Measurements from ENCODE around the gene GAS2L1. TPM values are rescaled to one million over a fixed set of nuclear protein-coding genes. Genes with fewer than 3 reads are reported as not detected.

Gene GAS2L1
- total RNA-seq, 1 experiment from 2014 or later: 8.0 TPM

DNA sequence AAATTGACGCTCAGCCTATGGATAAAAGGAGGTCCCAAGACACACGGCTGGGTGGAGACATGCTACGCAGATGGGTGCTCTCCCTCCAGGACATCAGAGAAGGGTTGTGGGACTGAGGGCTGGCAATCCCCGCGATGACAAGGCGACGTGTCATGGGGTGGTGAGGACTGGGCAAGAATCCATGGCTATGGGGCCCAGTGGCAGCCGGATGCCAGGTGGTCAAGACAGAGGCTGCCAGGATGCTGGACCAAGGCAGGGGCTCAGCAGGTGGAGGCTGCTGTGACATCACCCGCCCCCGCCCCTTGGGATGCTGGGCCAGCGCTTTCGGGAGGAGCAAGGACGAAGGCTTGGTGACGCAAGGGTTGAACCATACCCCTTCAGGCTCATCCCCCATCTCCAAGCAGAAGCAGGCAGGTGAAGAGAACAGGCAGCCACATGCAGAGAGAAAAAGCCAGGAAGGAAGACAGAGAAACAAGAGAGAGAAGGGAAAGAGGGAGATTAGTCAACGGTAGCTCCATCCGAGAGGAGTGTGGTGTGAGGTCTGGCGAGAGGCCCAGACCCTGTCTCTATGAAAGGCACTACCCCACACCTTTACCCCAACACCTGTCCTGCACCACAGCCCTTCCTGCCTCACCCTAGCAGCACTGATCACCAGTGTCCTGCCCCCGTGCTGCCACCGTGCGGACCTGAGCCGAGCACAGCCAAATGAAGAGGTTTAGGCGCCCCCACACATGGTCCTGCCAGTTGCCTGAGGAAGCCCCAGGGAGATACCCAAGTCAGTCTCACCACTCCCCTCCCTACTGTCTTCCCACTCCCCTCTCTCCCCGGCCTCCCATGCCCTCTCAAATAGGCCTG lies 33.2 kb downstream of the GAS2L1 start:
- Mint-ChIP-seq H3K9me3 (no peaks in the 10 kb centered on the region), H3K27ac (no peak overlapping the region), H3K4me3 (no peak overlapping the region), H3K36me3 (ENCODE audit: insufficient read depth in 1 of 3, low read depth in 3 of 3) (peaks cover 27 to 83% (median 54%) of the 10 kb centered on the region in 3 experiments), H3K4me1 (no peaks in the 10 kb centered on the region), H3K27me3 (ENCODE audit: low read depth) (no peaks in the 10 kb centered on the region)
- Histone ChIP-seq H3K4me1 (ENCODE audit: insufficient read depth, low read length) (no peaks in the 10 kb centered on the region), H3K18ac (ENCODE audit: insufficient read length, low read depth, low read length) (no peak overlapping the region), H3K9me3 (ENCODE audit: control insufficient read depth, low read depth, low read length) (no peaks in the 10 kb centered on the region), H2AK5ac (ENCODE audit: insufficient read length, low read length) (no peak overlapping the region), H2BK5ac (ENCODE audit: insufficient read length, low read length) (no peak overlapping the region), H2BK20ac (ENCODE audit: low read depth, low read length, poor library complexity, severe bottlenecking) (no peak overlapping the region), H3T11ph (ENCODE audit: low read length) (no peak overlapping the region), H3K23ac (ENCODE audit: insufficient read length, low read depth, low read length) (no peak overlapping the region), H3K56ac (ENCODE audit: insufficient read length, low read depth, low read length) (no peak overlapping the region), H2AFZ (ENCODE audit: low read length) (no peak overlapping the region), H2BK15ac (ENCODE audit: low read depth, low read length) (no peak overlapping the region), H4K91ac (ENCODE audit: insufficient read length, low read depth, low read length) (no peak overlapping the region), H2BK12ac (ENCODE audit: insufficient read length, low read depth, low read length) (no peak overlapping the region), H2BK120ac (ENCODE audit: low read depth, low read length, poor library complexity, severe bottlenecking) (no peak overlapping the region), H3K23me2 (ENCODE audit: insufficient read length, low read depth, low read length, poor library complexity, severe bottlenecking) (no peaks in the 10 kb centered on the region), H3K9ac (ENCODE audit: extremely low read depth, insufficient read length, low read length) (no peak overlapping the region), H3K79me2 (ENCODE audit: insufficient read depth, low read length) (no peaks in the 10 kb centered on the region), H3K27ac (ENCODE audit: insufficient read length, low read depth, low read length) (no peak overlapping the region), H3K14ac (ENCODE audit: insufficient read depth, low read length) (no peak overlapping the region), H3K79me1 (ENCODE audit: insufficient read depth, low read depth, low read length, poor library complexity, severe bottlenecking) (no peaks in the 10 kb centered on the region), H4K5ac (ENCODE audit: insufficient read length, low read depth, low read length) (no peak overlapping the region), H4K8ac (replicated peaks; ENCODE audit: insufficient read length, low read depth, low read length) (no peak overlapping the region), H3K27me3 (ENCODE audit: insufficient read depth, low read length) (no peaks in the 10 kb centered on the region), H4K20me1 (ENCODE audit: control insufficient read depth, insufficient read depth, insufficient read length) (no peaks in the 10 kb centered on the region), H3K4ac (ENCODE audit: low read depth, low read length) (no peak overlapping the region), H3K4me2 (ENCODE audit: insufficient read depth, insufficient read length, low read length) (no peak overlapping the region)
- TF ChIP-seq, protein P1, sequence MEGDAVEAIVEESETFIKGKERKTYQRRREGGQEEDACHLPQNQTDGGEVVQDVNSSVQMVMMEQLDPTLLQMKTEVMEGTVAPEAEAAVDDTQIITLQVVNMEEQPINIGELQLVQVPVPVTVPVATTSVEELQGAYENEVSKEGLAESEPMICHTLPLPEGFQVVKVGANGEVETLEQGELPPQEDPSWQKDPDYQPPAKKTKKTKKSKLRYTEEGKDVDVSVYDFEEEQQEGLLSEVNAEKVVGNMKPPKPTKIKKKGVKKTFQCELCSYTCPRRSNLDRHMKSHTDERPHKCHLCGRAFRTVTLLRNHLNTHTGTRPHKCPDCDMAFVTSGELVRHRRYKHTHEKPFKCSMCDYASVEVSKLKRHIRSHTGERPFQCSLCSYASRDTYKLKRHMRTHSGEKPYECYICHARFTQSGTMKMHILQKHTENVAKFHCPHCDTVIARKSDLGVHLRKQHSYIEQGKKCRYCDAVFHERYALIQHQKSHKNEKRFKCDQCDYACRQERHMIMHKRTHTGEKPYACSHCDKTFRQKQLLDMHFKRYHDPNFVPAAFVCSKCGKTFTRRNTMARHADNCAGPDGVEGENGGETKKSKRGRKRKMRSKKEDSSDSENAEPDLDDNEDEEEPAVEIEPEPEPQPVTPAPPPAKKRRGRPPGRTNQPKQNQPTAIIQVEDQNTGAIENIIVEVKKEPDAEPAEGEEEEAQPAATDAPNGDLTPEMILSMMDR (conservative IDR thresholded peaks at IDR 0.05): no peak
- no peak for DNase-seq
- no CpG with 5 or more reads among the region's 23 CpGs for WGBS (ENCODE audit: extremely low coverage, insufficient read length, low lambda C conversion rate)
